HG02642 (cell line): Measurements from ENCODE around the gene PCDH12.
A peak's percentile ranks its signal among the peaks of the same experiment; 100 is the strongest.
"Not testable (repeated sequence)": the region's sequence is repeated elsewhere in the genome, so short reads cannot be mapped to it uniquely, and the experiment has no call there.

Experiments used
- ATAC-seq: cut with Tn5 transposase; IDR thresholded peaks from one replicate; pipeline ENCODE4 v1.9.1; 2021; ENCODE audit warnings: mild to moderate bottlenecking; ENCODE audit not compliant: unreplicated experiment, poor library complexity

PCDH12 gene

GRCh38 chr5:141941779-141942178, 16.2 kb downstream of the PCDH12 start:
- ATAC-seq, result no peak

GRCh38 chr5:141941307-141941706, 16.7 kb downstream of the PCDH12 start:
- no peak for ATAC-seq

DNA sequence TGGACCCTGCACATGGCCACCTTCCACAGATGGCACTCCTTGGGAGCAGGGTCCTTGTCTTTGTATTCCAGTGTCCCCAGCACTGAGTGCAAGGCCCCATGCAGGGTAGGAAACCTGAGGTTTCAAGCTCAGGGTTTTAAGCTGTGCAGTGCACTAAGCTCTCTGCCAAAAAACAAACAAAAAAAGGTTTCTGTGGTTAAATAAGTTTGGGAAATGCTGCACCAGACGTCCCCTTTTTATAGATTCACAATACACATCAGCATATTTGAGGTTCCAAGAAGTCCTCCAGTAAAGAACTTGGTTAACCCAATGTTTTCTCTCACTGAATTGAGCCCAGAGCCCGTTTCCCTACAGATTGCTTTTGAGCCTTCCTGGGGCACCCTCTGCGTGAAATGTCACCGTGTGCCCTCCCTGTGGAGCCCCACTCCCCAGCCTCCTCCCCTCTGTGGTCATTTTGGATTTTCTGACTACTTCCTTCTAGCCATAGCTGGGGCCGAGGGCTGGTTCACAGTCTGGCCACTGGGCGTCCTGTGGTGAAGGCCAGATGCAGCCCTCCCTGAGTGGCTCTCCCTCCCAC, 17.2 kb downstream of the PCDH12 start:
- ATAC-seq, result no peak

DNA sequence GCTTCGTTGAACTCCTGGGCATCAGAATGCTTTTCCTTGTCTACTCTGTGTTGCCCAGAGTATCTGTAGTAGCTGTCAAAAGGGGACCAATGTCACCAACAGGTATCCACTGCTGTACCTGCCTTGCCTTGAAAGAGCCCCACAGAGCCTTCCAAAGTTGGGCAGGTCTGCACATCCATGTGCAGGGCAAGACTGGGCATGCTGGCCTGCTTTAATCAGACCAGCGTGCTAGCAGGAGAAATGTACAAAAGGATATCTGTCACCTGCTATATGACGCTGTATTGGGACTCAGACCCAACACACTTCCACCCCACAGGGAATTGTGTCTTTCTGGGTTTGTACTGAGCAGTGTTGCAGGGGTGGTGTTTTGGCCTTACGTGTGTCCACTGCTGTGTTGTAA, 22.5 kb downstream of the PCDH12 start:
- ATAC-seq, result no peak

GRCh38 chr5:141934099-141934844, 23.7 kb downstream of the PCDH12 start:
- ATAC-seq, result no peak

DNA sequence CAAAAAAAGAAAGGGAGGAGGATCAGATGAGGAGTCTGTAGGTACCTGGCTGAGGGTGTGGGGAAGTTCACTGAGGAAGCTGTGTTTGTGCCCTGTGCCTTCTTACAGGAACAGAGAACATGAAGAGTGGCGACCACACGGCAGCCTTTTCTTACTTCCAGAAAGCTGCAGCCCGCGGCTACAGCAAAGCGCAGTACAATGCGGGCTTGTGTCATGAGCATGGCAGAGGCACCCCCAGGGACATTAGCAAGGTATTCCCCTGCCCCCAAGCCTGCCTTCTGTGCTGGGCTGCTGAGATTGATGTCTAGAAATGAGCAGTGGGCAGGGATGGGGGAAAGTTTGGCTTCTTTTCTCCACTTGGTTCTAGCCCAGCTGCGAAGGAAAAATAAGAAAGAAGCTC, 24.9 kb downstream of the PCDH12 start:
- no peak for ATAC-seq

GRCh38 chr5:141931694-141932093, 26.3 kb downstream of the PCDH12 start:
- no peak for ATAC-seq

- ATAC-seq, result no peak
These were observed 28.5 kb downstream of the PCDH12 start for GRCh38 chr5:141929398-141930058.

GRCh38 chr5:141928051-141928450, 30.0 kb downstream of the PCDH12 start:
- ATAC-seq, result no peak

- ATAC-seq, result no peak
These were observed 31.6 kb downstream of the PCDH12 start for GRCh38 chr5:141926434-141926833.

DNA sequence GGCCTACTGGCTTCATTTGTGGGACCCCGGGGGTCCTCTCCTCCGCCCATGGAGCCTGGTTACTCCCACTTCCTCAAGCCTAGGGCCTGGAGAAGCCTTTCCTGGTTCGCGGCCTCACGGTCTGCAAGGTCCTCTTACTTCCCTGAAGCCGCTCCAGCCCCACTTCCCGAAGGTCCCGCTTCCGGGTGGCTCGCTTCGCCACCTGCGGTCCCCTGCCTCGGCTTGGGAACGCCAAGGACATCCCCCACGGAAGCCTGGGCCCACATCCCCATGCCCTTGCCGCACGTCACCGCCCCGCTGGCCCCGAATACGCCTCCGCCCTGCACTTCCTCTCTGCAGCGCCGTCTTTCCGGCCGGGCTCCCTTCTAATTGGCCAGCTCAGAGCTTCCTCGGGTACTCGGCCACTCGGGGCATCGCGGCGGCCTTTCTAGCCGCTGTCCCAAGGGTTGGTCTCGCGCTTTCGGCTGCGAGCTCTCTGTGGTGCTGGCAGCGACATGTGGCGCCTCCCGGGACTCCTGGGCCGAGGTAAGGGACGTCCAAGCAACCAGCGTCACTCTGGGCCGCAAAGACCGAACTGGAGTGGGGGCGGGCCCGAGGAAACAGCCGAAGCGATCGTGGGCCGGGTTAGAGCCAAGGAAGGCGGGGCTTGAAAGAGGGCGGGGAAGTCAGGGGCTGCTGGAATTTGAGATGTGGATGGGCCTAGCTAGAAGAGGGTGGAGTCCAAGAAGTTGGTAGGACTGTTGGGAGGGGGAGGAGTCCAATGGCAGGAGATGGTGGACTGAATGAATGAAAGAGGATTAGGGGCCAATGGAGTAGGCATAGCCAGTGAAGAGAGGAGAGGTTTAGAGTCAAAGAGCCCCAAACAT, 34.3 kb downstream of the PCDH12 start, which contains the start of gene DELE1:
TSS of gene DELE1 (plus strand) at position 424 of the 866 bp plus-strand sequence. CDS start at position 495, 71 bp downstream.
- ATAC-seq, result peak; percentile 99

DNA sequence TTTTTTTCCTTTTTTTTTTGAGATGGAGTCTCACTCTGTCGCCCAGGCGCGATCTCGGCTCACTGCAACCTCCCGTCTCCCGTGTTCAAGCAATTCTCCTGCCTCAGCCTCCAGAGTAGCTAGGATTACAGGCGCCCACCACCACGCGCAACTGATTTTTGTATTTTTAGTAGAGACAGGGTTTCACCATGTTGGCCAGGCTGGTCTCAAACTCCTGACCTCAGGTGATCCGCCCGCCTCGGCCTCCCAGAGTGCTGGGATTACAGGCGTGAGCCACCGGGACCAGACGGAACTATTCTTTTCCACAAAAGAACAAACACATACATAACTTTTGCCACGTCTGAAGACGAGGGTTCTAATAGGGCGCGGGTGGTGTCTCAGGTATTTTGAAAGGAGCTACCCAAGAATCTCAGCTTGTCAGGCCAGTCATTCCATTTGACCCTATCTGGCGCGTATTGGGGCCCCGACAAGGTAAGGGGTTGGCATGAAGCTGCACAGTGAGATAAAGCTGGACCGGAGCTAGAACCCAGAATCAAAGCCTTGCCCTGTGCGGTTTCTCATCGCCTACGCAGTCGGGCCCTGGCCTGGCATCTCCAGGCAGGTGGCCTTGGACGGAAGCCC, 35.1 kb downstream of the PCDH12 start:
- ATAC-seq, result not testable (repeated sequence)

- ATAC-seq, result no peak
These were observed 37.2 kb downstream of the PCDH12 start for GRCh38 chr5:141920771-141921170.

DNA sequence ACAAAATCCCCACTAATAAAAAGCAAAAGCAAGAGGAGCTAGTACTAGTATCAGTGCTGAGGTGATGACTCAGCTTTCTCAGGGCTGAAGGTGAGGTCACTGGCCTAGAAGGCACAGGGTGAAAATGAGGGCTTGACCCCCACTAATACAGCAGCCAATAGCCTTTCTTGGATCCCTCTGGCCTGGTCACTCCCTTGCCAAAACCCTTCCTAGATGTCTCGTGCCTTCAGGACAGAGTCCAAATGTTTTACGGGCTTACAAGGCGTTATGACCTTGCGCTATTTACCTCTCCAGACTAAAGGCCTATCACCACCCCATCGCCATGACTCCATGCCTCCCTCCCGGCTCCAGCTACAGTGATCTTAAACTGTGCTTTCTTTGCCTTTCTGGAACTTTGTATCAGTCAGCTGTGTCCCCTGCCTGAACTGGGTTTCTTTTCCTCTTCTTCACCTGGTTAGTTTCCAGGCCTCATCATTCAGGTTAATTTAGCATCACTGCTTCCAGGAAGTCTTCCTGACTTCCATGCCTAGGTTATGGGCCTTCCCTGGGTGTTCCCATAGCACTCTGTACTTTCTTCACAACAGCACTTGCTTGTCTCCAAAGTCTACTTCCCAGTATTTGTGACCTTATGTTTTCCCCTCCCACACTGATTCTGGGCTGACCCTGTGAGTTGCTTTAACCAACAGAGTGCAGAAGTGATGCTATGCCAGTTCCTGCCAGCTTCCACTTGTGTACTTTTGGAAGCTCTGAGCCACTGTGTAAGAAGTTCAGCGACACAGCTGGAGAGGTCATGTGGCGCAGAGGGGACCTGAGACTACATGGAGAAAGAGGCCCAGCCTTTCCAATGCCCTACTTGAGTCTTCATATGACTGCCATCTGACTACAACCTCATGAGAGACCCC, 38.5 kb downstream of the PCDH12 start:
- ATAC-seq, result no peak

- ATAC-seq, result no peak
These were observed 40.2 kb downstream of the PCDH12 start for GRCh38 chr5:141917760-141918159.

GRCh38 chr5:141916522-141916921, 41.5 kb downstream of the PCDH12 start:
- no peak for ATAC-seq

DNA sequence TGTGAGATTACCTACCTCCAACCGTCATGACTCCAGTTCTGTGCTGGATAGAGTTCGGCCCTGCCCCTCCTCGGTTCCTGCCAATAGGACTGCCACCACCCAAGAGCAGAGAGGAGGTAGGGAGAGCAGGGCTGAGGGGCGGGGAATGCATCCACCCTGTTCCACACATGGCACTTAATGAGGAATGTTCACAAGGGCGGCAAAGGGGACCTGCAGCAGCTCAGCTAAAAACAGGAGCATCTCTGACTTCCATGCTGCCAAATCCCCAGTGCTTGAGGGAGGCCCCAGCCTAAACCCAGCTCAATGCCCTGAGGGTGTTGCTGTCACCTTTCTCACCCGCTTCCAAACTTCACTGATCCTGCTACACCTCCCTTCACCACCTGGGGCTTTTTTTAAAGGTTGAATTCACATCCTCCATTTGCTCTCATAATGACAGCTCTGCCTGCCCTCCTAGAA, 42.1 kb downstream of the PCDH12 start:
- ATAC-seq, result no peak

GRCh38 chr5:141914797-141915196, 43.2 kb downstream of the PCDH12 start:
- ATAC-seq, result no peak

DNA sequence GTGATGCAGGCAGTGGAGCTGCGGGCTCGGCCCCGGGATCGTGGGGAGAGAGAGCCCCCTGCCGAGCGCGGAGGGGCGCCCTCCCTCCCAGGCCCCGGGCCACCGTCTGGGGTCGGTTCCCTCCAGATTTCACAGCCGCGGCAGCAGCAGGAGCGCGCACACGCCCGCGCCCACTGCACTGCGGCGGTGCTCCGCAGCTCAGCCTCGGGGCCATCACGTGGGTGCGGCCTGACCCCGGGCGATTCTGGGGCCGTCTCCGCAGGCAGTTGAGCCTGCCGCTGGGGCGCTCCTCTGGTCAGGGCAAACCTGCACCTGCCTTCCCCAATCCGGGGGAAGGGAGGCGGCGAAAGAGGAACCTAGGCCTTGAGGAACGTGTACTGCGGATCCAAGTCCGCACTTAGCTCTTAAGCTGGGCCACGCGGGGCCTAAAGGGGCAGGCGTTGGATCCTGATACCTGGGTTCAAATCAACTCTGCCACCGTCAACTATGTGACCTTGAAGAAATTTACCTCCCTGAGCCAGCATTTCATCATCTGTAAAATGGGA, 43.7 kb downstream of the PCDH12 start:
- ATAC-seq, result peak; percentile 76
